SJSA1 (cell line): ENCODE results near the gene GAA. TPM values are rescaled to one million over a fixed set of nuclear protein-coding genes. Genes with fewer than 3 reads are reported as not detected.

Experiments
- DNase-seq, 2 experiments: peaks; one replicate each; pipeline ENCODE4 v3.0.0-alpha.2; 2015 to 2020; ENCODE audit warnings: low spot score in 2 of 2, low read depth in 1 of 2
- H3K27ac ChIP-seq: fragments of 250-450 bp; sonication (Bioruptor Pico); 2 replicates; pipeline ENCODE4 v1.5.1; 2020; ENCODE audit warnings: mild to moderate bottlenecking, moderate library complexity
- H3K27me3 ChIP-seq: fragments of 250-450 bp; sonication (Bioruptor Pico); replicated peaks from 2 replicates; pipeline ENCODE4 v1.5.1; 2020; ENCODE audit warnings: mild to moderate bottlenecking, moderate library complexity
- H3K36me3 ChIP-seq: fragments of 250-450 bp; sonication (Bioruptor Pico); 2 replicates; pipeline ENCODE4 v1.5.1; 2020; ENCODE audit warnings: mild to moderate bottlenecking
- H3K4me1 ChIP-seq: fragments of 250-450 bp; sonication (Bioruptor Pico); replicated peaks from 2 replicates; pipeline ENCODE4 v1.6.1; 2021; ENCODE audit warnings: mild to moderate bottlenecking
- H3K4me3 ChIP-seq: fragments of 250-450 bp; sonication (Bioruptor Pico); 2 replicates; pipeline ENCODE4 v1.5.1; 2020; ENCODE audit warnings: mild to moderate bottlenecking
- H3K9me3 ChIP-seq: fragments of 250-450 bp; sonication (Bioruptor Pico); replicated peaks from 2 replicates; pipeline ENCODE4 v1.5.1; 2020; ENCODE audit warnings: mild to moderate bottlenecking
- total RNA-seq: library from RNA; depleted of rRNA; stranded (reverse); fragments of >200 nt; shearing (Covaris generic); gene quantifications from 2 replicates; pipeline ENCODE4 v1.2.3, GENCODE V29; 2014

Gene GAA
- total RNA-seq, 1 experiment from 2014 or later, result 49.9 TPM

- Histone ChIP-seq H3K4me3 (no peak overlapping the region), H3K27me3 (no peaks in the 10 kb centered on the region; the same call in 1 of the 2 replicates), H3K27ac (no peak overlapping the region), H3K4me1 (no peaks in the 10 kb centered on the region; the same call in 1 of the 2 replicates), H3K36me3 (no peaks in the 10 kb centered on the region), H3K9me3 (no peaks in the 10 kb centered on the region)
- DNase-seq, result no peak
Observed at GRCh38 chr17:80122926-80123505, 21.6 kb downstream of the GAA start.

- DNase-seq, result no peak
- Histone ChIP-seq H3K4me1 (no peaks in the 10 kb centered on the region; the same call in 1 of the 2 replicates), H3K27me3 (peaks cover 7% of the 10 kb centered on the region; the same call in 1 of the 2 replicates), H3K4me3 (no peak overlapping the region), H3K36me3 (no peaks in the 10 kb centered on the region), H3K27ac (no peak overlapping the region), H3K9me3 (no peaks in the 10 kb centered on the region)
Observed at GRCh38 chr17:80123791-80124190, 22.4 kb downstream of the GAA start.

GRCh38 chr17:80124351-80124981 is 23.1 kb downstream of the GAA start:
- Histone ChIP-seq H3K27me3 (peaks cover 8% of the 10 kb centered on the region; the same call in 1 of the 2 replicates), H3K27ac (no peak overlapping the region), H3K4me1 (no peaks in the 10 kb centered on the region; the same call in 1 of the 2 replicates), H3K36me3 (no peaks in the 10 kb centered on the region), H3K4me3 (no peak overlapping the region), H3K9me3 (no peaks in the 10 kb centered on the region)
- no peak for DNase-seq

- Histone ChIP-seq H3K36me3 (no peaks in the 10 kb centered on the region), H3K27me3 (peaks cover 11% of the 10 kb centered on the region; the same call in 1 of the 2 replicates), H3K9me3 (no peaks in the 10 kb centered on the region), H3K4me1 (no peaks in the 10 kb centered on the region; the same call in 1 of the 2 replicates), H3K4me3 (no peak overlapping the region), H3K27ac (no peak overlapping the region)
- no peak for DNase-seq
Observed at GRCh38 chr17:80125656-80126448, 24.5 kb downstream of the GAA start.

GRCh38 chr17:80126449-80126715 is 25.0 kb downstream of the GAA start:
- no peak overlapping the region for H3K27ac ChIP-seq
- H3K9me3 ChIP-seq, result no peaks in the 10 kb centered on the region
- H3K4me3 ChIP-seq, result no peak overlapping the region
- H3K4me1 ChIP-seq, result no peaks in the 10 kb centered on the region; the same call in 1 of the 2 replicates
- peaks cover 11% of the 10 kb centered on the region; the same call in 1 of the 2 replicates for H3K27me3 ChIP-seq
- no peak for DNase-seq
- no peaks in the 10 kb centered on the region for H3K36me3 ChIP-seq

- peaks cover 16% of the 10 kb centered on the region for H3K36me3 ChIP-seq
- peaks cover 11% of the 10 kb centered on the region; the same call in 1 of the 2 replicates for H3K27me3 ChIP-seq
- DNase-seq, result no peak
- no peak overlapping the region for H3K4me3 ChIP-seq
- H3K9me3 ChIP-seq, result no peaks in the 10 kb centered on the region
- H3K27ac ChIP-seq, result no peak overlapping the region
- no peaks in the 10 kb centered on the region; the same call in 1 of the 2 replicates for H3K4me1 ChIP-seq
Observed at GRCh38 chr17:80129006-80129565, 27.7 kb downstream of the GAA start.

- Histone ChIP-seq H3K4me1 (no peaks in the 10 kb centered on the region; the same call in 1 of the 2 replicates), H3K4me3 (no peak overlapping the region), H3K36me3 (peaks cover 35% of the 10 kb centered on the region), H3K27ac (no peak overlapping the region), H3K27me3 (peaks cover 11% of the 10 kb centered on the region; the same call in 1 of the 2 replicates), H3K9me3 (no peaks in the 10 kb centered on the region)
- DNase-seq, result no peak
Observed at GRCh38 chr17:80130992-80131391, 29.6 kb downstream of the GAA start.

DNA sequence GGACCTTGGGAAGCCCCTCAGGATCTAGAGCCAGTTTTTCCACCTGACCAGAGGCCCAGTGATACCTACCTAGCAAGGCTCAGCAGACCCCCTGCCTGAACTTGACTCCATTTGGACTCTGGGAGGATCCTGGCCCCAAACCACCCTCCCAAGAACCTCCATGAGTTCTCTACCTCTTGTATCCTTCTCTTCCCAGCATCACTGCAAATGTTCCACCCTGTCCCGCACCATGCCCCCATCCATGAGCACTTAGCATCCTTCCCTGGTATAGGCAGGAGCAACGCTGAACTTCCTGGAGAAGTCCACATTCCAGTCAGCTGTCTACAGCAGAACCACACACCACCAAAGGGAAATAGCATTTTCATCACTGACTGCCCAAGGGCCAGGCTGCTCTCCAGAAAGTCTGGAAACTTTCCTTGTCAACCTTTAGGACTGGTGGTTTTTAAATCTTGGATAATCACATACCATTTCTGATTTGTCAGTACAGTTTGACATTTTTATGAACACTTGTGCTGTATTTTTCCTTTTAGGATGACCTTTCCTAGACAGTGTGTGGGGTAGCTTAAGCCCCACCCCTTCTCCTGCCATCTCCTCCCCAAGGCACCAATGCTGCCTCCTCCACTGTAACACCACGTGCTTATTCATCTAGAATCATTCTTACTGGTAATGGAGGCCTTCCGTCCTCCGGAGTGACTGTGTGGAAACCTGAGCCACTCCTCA is 31.7 kb downstream of the GAA start:
- H3K27me3 ChIP-seq, result peaks cover 11% of the 10 kb centered on the region; the same call in 1 of the 2 replicates
- no peaks in the 10 kb centered on the region for H3K9me3 ChIP-seq
- H3K4me1 ChIP-seq, result no peaks in the 10 kb centered on the region
- H3K4me3 ChIP-seq, result no peak overlapping the region
- peaks cover 55% of the 10 kb centered on the region for H3K36me3 ChIP-seq
- H3K27ac ChIP-seq, result no peak overlapping the region
- no peak for DNase-seq

DNA sequence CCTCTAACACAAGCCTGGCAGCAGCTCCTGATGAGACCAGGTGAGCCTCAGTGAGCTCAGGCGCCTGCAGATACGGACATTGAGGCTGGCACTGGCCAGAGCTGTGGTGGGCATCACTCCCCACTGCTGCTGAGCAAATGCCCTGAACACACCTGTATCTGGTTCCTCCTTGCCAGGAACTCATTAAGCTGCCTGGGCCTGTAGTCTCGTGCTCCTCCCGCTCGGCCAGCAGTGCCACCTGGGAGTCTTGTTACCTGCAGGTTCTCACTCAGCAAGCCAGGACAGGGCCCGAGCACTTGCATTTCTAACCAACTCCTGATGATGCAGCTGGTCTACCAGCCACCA is 32.2 kb downstream of the GAA start:
- no peaks in the 10 kb centered on the region for H3K9me3 ChIP-seq
- DNase-seq, result no peak
- H3K36me3 ChIP-seq, result peaks cover 61% of the 10 kb centered on the region
- no peaks in the 10 kb centered on the region for H3K4me1 ChIP-seq
- no peak overlapping the region for H3K4me3 ChIP-seq
- H3K27me3 ChIP-seq, result peaks cover 6% of the 10 kb centered on the region; the same call in 1 of the 2 replicates
- no peak overlapping the region for H3K27ac ChIP-seq

- H3K27ac ChIP-seq, result no peak overlapping the region
- H3K4me1 ChIP-seq, result no peaks in the 10 kb centered on the region
- no peaks in the 10 kb centered on the region for H3K9me3 ChIP-seq
- DNase-seq, result no peak
- no peak overlapping the region for H3K4me3 ChIP-seq
- H3K36me3 ChIP-seq, result peaks cover 96% of the 10 kb centered on the region
- no peaks in the 10 kb centered on the region for H3K27me3 ChIP-seq
Observed at GRCh38 chr17:80137131-80137530, 35.8 kb downstream of the GAA start.

DNA sequence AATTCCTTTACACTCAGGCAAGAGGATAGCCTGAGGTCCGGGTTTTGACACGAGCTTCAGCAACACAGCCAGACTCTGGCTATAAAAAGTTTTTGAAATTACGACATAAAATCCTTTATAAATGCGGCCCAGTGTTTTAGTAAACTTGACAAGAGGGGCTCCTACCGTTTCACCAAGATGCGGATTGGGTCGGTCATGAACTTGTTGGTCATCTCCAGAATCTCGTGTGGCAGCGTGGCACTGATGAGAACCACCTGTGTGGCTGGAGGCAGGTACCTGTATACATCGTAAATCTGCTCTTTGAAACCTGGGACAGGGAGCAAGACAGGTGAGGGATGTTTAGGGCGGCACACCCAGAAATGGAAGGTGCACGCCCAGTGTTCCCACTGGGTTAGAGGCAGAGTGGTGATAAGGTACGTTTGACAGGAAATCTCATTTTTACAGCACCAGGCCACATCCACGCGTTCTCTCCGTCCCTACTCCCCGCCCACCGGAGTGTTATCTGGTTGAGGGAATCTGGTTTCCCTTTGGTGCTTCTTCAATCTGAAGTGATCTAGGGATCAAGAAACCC is 37.6 kb downstream of the GAA start:
- H3K27me3 ChIP-seq, result no peaks in the 10 kb centered on the region
- H3K4me1 ChIP-seq, result no peaks in the 10 kb centered on the region
- H3K27ac ChIP-seq, result no peak overlapping the region
- no peak overlapping the region for H3K4me3 ChIP-seq
- no peaks in the 10 kb centered on the region for H3K9me3 ChIP-seq
- no peak for DNase-seq
- H3K36me3 ChIP-seq, result peaks cover 100% of the 10 kb centered on the region

GRCh38 chr17:80141463-80142165 is 40.2 kb downstream of the GAA start:
- H3K9me3 ChIP-seq, result no peaks in the 10 kb centered on the region
- H3K4me3 ChIP-seq, result no peak overlapping the region
- H3K27ac ChIP-seq, result no peak overlapping the region
- H3K4me1 ChIP-seq, result peaks cover 13% of the 10 kb centered on the region
- no peaks in the 10 kb centered on the region for H3K27me3 ChIP-seq
- peaks cover 93% of the 10 kb centered on the region for H3K36me3 ChIP-seq
- no peak for DNase-seq

DNA sequence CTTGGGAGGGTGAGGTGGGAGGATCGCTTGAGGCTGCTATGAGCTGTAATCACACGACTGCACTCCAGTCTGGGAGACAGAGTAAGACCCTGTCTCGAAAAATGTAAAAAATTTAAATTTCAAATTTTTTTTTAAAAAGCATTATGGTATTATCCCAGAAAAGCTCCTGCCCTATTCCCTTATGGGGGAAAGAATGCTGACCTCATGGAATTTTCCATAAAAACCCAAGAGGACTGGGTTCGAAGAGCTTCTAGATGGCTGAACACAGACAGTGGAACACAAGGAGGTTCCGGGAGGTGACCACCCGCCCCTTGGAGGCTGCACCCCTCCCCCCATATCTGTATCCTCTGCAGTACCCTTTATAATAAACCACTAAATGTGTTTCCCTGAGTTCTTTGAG is 41.5 kb downstream of the GAA start:
- H3K27ac ChIP-seq, result no peak overlapping the region
- H3K9me3 ChIP-seq, result no peaks in the 10 kb centered on the region
- H3K4me3 ChIP-seq, result no peak overlapping the region
- DNase-seq, result no peak
- peaks cover 13% of the 10 kb centered on the region for H3K4me1 ChIP-seq
- no peaks in the 10 kb centered on the region for H3K27me3 ChIP-seq
- H3K36me3 ChIP-seq, result peaks cover 87% of the 10 kb centered on the region
